ENCODE results near the gene ULBP1. TPM values are rescaled to one million over a fixed set of nuclear protein-coding genes. Genes with fewer than 3 reads are reported as not detected.
"Not testable (repeated sequence)": the region's sequence is repeated elsewhere in the genome, so short reads cannot be mapped to it uniquely, and the experiment has no call there.

ULBP1 gene
- total RNA-seq, 2 donors from 2014 or later, result 9.4 to 12.4 TPM

- peak overlapping the region; percentile 52 for H3K27ac Mint-ChIP-seq
- no peaks in the 10 kb centered on the region for H3K36me3 Mint-ChIP-seq (ENCODE audit: insufficient read depth in 2 of 2)
- peaks cover 79% of the 10 kb centered on the region for H3K27me3 Mint-ChIP-seq (ENCODE audit: low read depth)
- DNase-seq (peak; percentile 55 to 63), ATAC-seq (replicated peaks in 1 of 2) (peak; percentile 35 to 47)
- H3K9me3 Mint-ChIP-seq, result no peaks in the 10 kb centered on the region
- peaks cover 61% of the 10 kb centered on the region for H3K4me1 Mint-ChIP-seq (ENCODE audit: low read depth)
- H3K4me3 Mint-ChIP-seq, result peak overlapping the region; percentile 79 to 94
These were observed 25.0 kb upstream of the ULBP1 start for GRCh38 chr6:149938571-149939355.

DNA sequence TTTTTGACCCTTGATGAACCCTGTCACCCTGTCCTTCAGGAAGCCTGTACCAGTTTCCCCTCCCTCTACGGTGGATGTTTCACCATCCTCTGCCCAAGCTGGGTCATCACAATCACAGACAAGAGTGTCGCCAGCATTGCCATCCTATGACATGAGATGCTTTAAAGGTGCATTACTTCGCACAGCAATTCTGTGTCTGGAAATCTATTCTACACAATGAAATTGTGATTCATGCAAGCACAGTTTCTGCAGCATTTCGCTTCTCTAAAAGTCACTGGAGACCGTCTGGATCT, 24.4 kb upstream of the ULBP1 start:
- Mint-ChIP-seq H3K4me1 (ENCODE audit: low read depth) (peaks cover 58% of the 10 kb centered on the region), H3K27me3 (ENCODE audit: low read depth) (peaks cover 75% of the 10 kb centered on the region), H3K36me3 (ENCODE audit: insufficient read depth in 2 of 2) (no peaks in the 10 kb centered on the region), H3K4me3 (peak overlapping the region; percentile 79 to 94), H3K9me3 (no peaks in the 10 kb centered on the region), H3K27ac (peak overlapping the region; percentile 52)
- DNase-seq (no peak), ATAC-seq (replicated peaks in 1 of 2) (no peak)

DNA sequence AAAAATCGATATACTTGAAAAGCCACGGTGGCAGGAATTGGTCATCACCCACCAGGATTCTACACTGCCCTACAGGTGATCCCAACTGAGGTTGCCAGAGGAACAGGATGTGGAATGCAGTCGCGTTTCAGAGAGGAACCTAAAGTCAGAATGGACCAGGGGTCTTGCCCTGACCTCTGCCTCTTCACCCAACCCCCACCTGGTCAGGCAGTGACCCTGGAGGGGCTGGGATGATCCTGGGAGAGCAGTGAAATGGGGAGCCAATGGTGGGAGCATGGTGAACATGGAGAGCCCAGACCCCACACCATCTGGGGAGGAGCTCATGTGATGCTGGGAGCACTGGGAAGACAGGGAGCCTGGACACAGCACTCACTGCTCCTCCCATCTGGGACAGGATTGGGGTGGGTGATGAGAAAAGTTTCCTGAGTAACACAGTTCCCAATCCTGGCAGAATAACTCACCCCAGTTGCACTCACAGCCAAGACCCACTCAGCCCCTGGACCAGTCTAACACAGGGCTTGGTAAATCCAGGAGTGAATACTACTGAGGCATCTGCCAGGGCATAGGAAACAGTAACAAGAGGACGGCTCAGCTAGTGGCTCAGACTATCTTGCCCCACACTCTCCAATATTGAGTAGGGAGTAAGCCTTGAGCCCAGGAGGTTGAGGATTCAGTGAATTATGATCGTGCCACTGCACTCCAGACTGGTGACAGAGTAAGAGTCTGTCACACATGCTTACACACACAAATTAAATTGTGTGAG, 23.7 kb upstream of the ULBP1 start:
- H3K4me1 Mint-ChIP-seq (ENCODE audit: low read depth), result peaks cover 50% of the 10 kb centered on the region
- peak overlapping the region; percentile 79 to 94 for H3K4me3 Mint-ChIP-seq
- ATAC-seq (replicated peaks in 1 of 2) (no peak), DNase-seq (no peak)
- H3K9me3 Mint-ChIP-seq, result no peaks in the 10 kb centered on the region
- H3K27me3 Mint-ChIP-seq (ENCODE audit: low read depth), result peaks cover 67% of the 10 kb centered on the region
- H3K27ac Mint-ChIP-seq, result no peak overlapping the region
- H3K36me3 Mint-ChIP-seq (ENCODE audit: insufficient read depth in 2 of 2), result no peaks in the 10 kb centered on the region

DNA sequence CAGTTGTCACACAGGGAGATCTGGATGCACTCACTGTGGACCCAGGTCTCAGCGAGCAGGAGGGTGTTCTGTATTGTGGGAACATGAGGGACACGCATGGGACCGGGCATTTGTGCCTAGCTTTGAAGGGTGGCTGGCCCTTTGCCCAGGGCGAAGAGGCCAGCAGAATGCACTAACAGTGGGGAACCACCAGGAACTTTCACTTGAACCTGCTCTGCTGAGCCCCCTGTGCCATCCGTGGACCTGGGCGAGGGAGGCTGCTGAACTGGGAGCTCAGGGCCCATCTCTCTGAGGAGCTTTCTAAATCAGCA, 23.1 kb upstream of the ULBP1 start:
- Mint-ChIP-seq H3K4me3 (peak overlapping the region; percentile 41 to 60), H3K4me1 (ENCODE audit: low read depth) (peaks cover 46% of the 10 kb centered on the region), H3K36me3 (ENCODE audit: insufficient read depth in 2 of 2) (no peaks in the 10 kb centered on the region), H3K27me3 (ENCODE audit: low read depth) (peaks cover 62% of the 10 kb centered on the region), H3K27ac (no peak overlapping the region), H3K9me3 (no peaks in the 10 kb centered on the region)
- DNase-seq (no peak), ATAC-seq (replicated peaks in 1 of 2) (no peak)

GRCh38 chr6:149941583-149942460, 21.9 kb upstream of the ULBP1 start, which contains the start of gene ULBP2:
Gene ULBP2, plus strand, starts transcription at chr6:149942014. Its CDS starts 59 bp downstream, at chr6:149942073.
- Mint-ChIP-seq H3K4me3 (peak within 1 kb of the TSS; percentile 90 to 93), H3K27me3 (ENCODE audit: low read depth) (peaks cover 58% of the 10 kb centered on the region), H3K4me1 (ENCODE audit: low read depth) (peaks cover 46% of the 10 kb centered on the region), H3K9me3 (no peaks in the 10 kb centered on the region), H3K36me3 (ENCODE audit: insufficient read depth in 2 of 2) (no peaks in the 10 kb centered on the region), H3K27ac (no peak within 1 kb of the TSS)
- DNase-seq (peak; percentile 89 to 90), ATAC-seq (replicated peaks in 1 of 2) (peak; percentile 89 to 92)

GRCh38 chr6:149942461-149942829, 21.3 kb upstream of the ULBP1 start:
- no peak overlapping the region for H3K27ac Mint-ChIP-seq
- no peak for ATAC-seq (replicated peaks in 1 of 2)
- H3K27me3 Mint-ChIP-seq (ENCODE audit: low read depth), result peaks cover 54% of the 10 kb centered on the region
- peak overlapping the region; percentile 90 to 93 for H3K4me3 Mint-ChIP-seq
- DNase-seq, result no peak
- peaks cover 46% of the 10 kb centered on the region for H3K4me1 Mint-ChIP-seq (ENCODE audit: low read depth)
- no peaks in the 10 kb centered on the region for H3K36me3 Mint-ChIP-seq (ENCODE audit: insufficient read depth in 2 of 2)
- no peaks in the 10 kb centered on the region for H3K9me3 Mint-ChIP-seq

- ATAC-seq (replicated peaks in 1 of 2); DNase-seq; H3K36me3 Mint-ChIP-seq (ENCODE audit: insufficient read depth in 2 of 2); H3K9me3 Mint-ChIP-seq; H3K27ac Mint-ChIP-seq: not testable (repeated sequence)
- Mint-ChIP-seq H3K4me3 (peak overlapping the region in 1 of 2 donors; percentile 90), H3K27me3 (ENCODE audit: low read depth) (peaks cover 57% of the 10 kb centered on the region), H3K4me1 (ENCODE audit: low read depth) (peaks cover 38% of the 10 kb centered on the region)
These were observed 20.4 kb upstream of the ULBP1 start for GRCh38 chr6:149943321-149943720.

DNA sequence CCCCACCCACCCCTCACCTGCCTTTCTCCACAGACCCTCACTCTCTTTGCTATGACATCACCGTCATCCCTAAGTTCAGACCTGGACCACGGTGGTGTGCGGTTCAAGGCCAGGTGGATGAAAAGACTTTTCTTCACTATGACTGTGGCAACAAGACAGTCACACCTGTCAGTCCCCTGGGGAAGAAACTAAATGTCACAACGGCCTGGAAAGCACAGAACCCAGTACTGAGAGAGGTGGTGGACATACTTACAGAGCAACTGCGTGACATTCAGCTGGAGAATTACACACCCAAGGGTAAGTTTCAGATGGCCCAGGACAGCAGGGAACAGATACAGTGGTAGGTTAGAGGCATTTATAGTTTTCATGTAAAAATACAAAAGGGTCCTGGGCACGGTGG, 18.5 kb upstream of the ULBP1 start:
- Mint-ChIP-seq H3K27me3 (ENCODE audit: low read depth) (peaks cover 61% of the 10 kb centered on the region), H3K4me1 (ENCODE audit: low read depth) (peaks cover 22% of the 10 kb centered on the region)
- not testable (repeated sequence) for ATAC-seq (replicated peaks in 1 of 2); H3K4me3 Mint-ChIP-seq; DNase-seq; H3K9me3 Mint-ChIP-seq; H3K27ac Mint-ChIP-seq; H3K36me3 Mint-ChIP-seq (ENCODE audit: insufficient read depth in 2 of 2)

DNA sequence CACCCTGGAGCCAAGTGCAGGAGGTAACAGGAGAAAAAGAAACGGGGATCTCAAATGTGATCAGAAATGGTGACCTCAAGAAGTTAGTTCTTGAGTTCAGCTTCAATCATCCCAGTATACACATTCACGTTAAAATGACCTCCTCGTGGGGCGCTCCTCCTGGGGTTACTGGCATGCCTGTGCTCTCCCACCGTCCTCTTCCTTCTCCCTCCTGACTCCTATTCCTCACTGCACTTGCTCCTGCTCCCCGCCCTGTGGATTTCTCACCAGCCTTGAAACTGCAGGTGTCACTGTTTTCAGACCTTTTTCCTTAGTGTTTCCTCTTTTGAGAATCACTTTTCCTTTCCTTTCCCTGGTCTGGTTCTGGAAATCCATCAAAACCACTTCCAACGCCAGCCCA, 17.1 kb upstream of the ULBP1 start:
- peaks cover 68% of the 10 kb centered on the region for H3K27me3 Mint-ChIP-seq (ENCODE audit: low read depth)
- H3K9me3 Mint-ChIP-seq; H3K4me3 Mint-ChIP-seq; DNase-seq; ATAC-seq (replicated peaks in 1 of 2); H3K36me3 Mint-ChIP-seq (ENCODE audit: insufficient read depth in 2 of 2); H3K4me1 Mint-ChIP-seq (ENCODE audit: low read depth); H3K27ac Mint-ChIP-seq: not testable (repeated sequence)

DNA sequence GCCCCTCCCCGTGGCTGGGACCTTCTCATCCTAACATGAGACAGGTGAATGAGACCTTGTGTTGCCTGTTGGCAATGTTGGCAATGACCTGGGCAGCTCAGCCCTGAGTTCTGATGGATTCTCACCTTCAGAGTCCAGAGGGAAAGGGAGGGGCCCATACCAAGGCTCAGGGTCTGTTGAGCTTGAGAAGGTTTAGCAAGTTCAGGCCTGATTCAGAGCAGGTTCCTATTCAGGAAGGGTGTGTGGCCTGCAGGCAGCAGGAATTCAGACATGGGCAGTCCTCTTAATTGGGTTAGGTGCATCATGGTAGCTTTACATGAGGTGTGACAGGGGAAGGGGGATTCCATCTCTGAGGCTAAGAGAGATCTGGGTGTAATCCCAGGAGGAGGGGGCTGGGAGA, 16.2 kb upstream of the ULBP1 start:
- H3K27me3 Mint-ChIP-seq (ENCODE audit: low read depth), result peaks cover 74% of the 10 kb centered on the region
- H3K36me3 Mint-ChIP-seq (ENCODE audit: insufficient read depth in 2 of 2); H3K9me3 Mint-ChIP-seq; DNase-seq; H3K27ac Mint-ChIP-seq; H3K4me3 Mint-ChIP-seq; H3K4me1 Mint-ChIP-seq (ENCODE audit: low read depth): not testable (repeated sequence)
- peak in 1 of 2 donors; percentile 13 for ATAC-seq (replicated peaks in 1 of 2)

DNA sequence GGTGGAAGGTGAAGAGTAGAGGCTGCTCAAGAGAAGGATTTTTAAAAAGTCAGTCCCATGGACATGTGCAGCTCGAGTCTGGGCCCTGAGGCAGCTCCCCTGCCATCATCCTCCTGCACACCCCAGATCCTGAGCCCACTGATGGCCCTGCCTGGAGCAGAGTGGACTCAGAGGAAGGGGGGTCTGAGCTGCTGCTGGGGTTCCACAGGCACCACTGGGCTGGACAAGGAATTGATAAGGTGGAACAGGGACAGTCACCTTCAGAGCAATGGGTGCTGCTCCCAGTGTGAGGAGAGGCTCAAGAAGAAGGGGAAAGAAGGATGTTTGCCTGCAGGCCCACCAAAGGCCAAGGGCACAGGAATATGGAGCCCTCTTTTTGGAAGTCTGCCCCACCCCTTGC, 15.7 kb upstream of the ULBP1 start:
- no peak for ATAC-seq (replicated peaks in 1 of 2)
- no peak overlapping the region for H3K27ac Mint-ChIP-seq
- H3K4me1 Mint-ChIP-seq (ENCODE audit: low read depth), result no peaks in the 10 kb centered on the region
- no peak overlapping the region for H3K4me3 Mint-ChIP-seq
- no peaks in the 10 kb centered on the region for H3K9me3 Mint-ChIP-seq
- peaks cover 74% of the 10 kb centered on the region for H3K27me3 Mint-ChIP-seq (ENCODE audit: low read depth)
- H3K36me3 Mint-ChIP-seq (ENCODE audit: insufficient read depth in 2 of 2), result no peaks in the 10 kb centered on the region
- no peak for DNase-seq

- no peak overlapping the region for H3K4me3 Mint-ChIP-seq
- H3K27me3 Mint-ChIP-seq (ENCODE audit: low read depth), result peaks cover 74% of the 10 kb centered on the region
- no peaks in the 10 kb centered on the region for H3K36me3 Mint-ChIP-seq (ENCODE audit: insufficient read depth in 2 of 2)
- DNase-seq (no peak), ATAC-seq (replicated peaks in 1 of 2) (no peak)
- H3K27ac Mint-ChIP-seq, result no peak overlapping the region
- no peaks in the 10 kb centered on the region for H3K9me3 Mint-ChIP-seq
- no peaks in the 10 kb centered on the region for H3K4me1 Mint-ChIP-seq (ENCODE audit: low read depth)
These were observed 15.1 kb upstream of the ULBP1 start for GRCh38 chr6:149948616-149949015.

- Mint-ChIP-seq H3K9me3 (no peaks in the 10 kb centered on the region), H3K36me3 (ENCODE audit: insufficient read depth in 2 of 2) (no peaks in the 10 kb centered on the region), H3K27me3 (ENCODE audit: low read depth) (peaks cover 82% of the 10 kb centered on the region), H3K27ac (no peak overlapping the region), H3K4me1 (ENCODE audit: low read depth) (peaks cover 5% of the 10 kb centered on the region), H3K4me3 (no peak overlapping the region)
- ATAC-seq (replicated peaks in 1 of 2), result no peak
- DNase-seq, result no peak
These were observed 13.3 kb upstream of the ULBP1 start for GRCh38 chr6:149950423-149950822.
